NCI-H510A (cell line): ENCODE measurements around the gene PIM3.
"Not testable (repeated sequence)": the region's sequence is repeated elsewhere in the genome, so short reads cannot be mapped to it uniquely, and the experiment has no call there.

Experiments
- DNase-seq: peaks from one replicate; lab custom pipeline; 2025; lab: John Stamatoyannopoulos, UW

PIM3 gene

GRCh38 chr22:49943771-49944398 lies 16.7 kb upstream of the PIM3 start:
- no peak for DNase-seq

DNA sequence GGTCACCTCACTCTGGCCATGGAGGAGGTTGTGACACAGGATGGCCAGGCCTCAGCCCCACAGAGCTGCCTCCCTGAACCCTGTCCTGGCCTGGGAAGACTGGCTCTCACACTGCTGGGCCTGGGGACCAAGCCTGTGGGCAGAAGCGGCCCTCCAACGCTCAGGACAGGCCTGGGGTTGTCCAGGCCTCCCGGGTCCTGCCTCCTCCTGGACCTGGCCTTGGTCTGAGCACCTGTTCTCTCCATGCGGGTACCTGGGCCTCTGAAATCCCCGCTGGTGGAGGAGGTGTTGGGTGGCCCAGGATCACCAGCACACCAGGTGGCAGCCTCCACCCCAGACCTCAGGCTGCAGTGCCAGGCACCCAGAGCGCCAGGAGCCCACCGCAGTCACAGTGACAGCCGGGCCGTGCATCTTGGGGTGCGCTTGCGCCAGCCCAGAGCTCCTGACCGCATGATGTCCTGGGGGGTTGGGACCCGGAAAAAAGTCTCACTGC lies 16.1 kb upstream of the PIM3 start:
- no peak for DNase-seq

GRCh38 chr22:49945042-49945794 lies 15.4 kb upstream of the PIM3 start:
- DNase-seq, result not testable (repeated sequence)

DNA sequence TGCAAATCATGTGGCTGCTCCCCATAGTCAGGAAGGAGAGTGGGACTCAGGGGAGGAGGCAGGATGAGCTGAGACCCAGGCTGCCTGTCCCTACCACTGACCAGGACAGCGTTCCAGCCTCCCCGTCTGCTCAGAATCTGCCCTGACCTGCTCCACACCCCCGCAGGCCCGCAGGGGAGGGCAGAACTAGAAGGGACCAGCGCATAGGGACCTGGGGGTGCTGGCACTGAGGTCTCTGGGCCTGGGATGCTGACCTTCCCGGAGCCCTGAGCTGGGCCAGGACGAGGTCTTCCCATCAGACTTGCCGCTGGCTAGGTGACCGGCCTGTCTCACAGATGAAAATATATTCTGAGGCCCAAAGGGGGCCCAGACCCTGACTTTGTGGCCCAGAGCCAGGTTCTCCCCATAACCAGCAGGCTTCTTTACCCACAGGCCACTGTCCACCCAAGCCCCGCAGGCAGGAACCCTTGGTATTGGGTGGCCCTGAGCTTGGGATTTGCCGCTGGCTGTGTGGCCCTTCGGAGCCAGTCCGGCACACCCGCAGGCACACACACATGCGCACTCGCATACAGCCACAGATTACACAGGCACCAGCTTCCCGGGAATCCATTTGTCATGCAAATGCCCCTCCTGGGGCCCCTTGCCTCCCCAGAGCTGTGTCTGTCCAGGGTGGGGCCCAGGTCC lies 13.8 kb upstream of the PIM3 start:
- DNase-seq, result no peak

DNA sequence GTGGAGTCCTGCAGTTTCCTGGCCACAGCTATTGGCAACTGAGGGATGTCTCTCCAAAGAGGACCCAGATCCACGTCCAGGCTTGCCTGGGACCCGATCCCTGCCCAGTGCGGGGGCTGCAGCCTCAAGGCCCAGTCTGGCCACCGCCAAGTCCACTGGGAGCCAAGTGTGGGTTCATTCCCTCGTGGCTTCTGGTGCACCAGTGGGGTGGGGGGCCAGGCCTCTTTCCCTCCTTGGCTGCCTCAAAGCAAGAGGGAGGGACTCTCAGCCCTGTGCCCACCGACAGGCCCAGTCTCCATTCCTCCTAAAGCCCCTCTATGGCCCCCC lies 13.3 kb upstream of the PIM3 start:
- no peak for DNase-seq

- no peak for DNase-seq
These were observed 12.2 kb upstream of the PIM3 start for GRCh38 chr22:49948116-49948957.

- no peak for DNase-seq
These were observed 11.3 kb upstream of the PIM3 start for GRCh38 chr22:49948958-49949913.

DNA sequence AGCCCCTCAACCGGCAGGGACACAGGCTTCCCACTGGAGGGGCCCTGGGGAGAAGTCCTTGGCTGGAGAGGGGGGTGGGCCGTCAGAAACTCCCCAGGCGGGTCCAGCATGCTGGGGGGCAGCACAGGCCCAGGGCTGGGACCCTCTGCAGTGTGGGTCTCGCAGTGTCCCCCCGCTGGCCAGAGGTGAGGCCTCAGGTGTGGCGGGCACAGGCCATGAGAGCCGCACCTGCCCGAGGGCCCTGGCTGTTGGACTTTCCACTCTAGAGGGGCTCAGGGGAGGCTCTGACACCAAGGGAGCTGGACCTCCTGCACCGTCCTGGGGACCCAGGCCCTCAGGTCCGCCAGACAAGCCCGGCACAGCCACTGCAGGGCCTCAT lies 10.7 kb upstream of the PIM3 start:
- no peak for DNase-seq

- DNase-seq, result no peak
These were observed 10.1 kb upstream of the PIM3 start for GRCh38 chr22:49950396-49950994.

- peak; percentile 78 for DNase-seq
These were observed 9.4 kb upstream of the PIM3 start for GRCh38 chr22:49951000-49951677.

DNA sequence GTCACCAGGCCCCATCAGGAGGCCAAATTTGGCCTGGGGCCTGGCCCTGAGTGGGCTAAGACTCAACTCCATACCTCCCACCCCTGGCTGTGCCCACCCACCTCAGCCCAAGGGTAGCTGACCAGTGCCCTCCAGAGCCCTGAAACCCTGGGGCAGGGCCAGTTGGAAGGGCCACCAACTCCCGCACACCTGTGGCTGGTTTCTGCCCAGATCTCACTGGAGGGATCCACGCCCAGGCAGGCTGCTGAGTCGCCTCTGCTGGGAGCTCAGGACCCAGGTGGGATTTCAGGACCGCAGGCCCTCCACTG lies 8.9 kb upstream of the PIM3 start:
- no peak for DNase-seq

GRCh38 chr22:49951986-49952896 lies 8.3 kb upstream of the PIM3 start:
- DNase-seq, result no peak

GRCh38 chr22:49953027-49953679 lies 7.4 kb upstream of the PIM3 start:
- DNase-seq, result no peak

GRCh38 chr22:49953680-49954344 lies 6.8 kb upstream of the PIM3 start:
- no peak for DNase-seq

DNA sequence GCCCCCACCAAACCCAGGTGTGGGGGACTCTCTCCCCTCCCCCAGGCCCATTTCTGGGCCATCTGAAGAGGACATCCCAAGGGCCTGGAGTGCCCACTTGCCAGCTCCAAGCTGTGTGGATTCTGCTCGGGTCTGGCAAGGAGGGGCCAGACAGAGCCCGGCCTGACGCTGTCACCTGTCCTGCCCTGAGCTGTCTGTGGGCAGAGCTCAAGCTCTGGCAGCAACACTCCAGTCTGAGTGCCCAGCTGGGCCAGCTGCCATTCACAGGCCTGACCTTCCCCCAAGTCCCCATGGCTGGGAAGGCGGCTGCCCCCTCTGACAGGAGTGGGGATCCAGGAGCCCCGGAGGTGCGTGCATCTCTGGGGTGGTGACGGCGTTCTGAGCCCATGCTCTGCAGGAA lies 6.2 kb upstream of the PIM3 start:
- no peak for DNase-seq

GRCh38 chr22:49954991-49955580 lies 5.5 kb upstream of the PIM3 start:
- DNase-seq, result no peak

GRCh38 chr22:49955581-49956417 lies 4.8 kb upstream of the PIM3 start:
- no peak for DNase-seq
